8988T (cell line): ENCODE data around the gene CRIM1.
"Not testable (repeated sequence)": the region's sequence is repeated elsewhere in the genome, so short reads cannot be mapped to it uniquely, and the experiment has no call there.

ENCODE experiments used
- DNase-seq: peaks from one replicate; pipeline ENCODE4 v3.0.0; 2011

The CRIM1 gene

GRCh38 chr2:36351736-36352349 is 3.7 kb upstream of the CRIM1 start:
- DNase-seq = no peak

DNA sequence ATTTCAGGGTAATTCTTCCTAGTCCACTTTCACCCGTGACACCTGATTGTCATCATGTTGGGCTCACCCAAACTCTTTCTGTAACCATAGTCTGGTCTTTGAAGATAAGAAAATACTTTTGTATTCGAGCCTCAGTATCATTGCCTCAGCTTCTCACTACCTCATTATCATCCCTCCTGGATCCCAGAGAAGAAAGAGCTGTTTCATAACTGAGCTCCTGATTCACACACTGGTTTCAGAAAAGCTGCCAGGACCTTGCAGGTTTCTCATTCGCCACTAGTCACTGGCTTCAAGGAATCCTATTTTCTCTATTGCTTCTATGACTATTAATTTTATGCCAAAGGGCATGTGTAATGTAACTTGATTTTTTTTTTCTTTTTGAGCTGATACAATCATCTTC is 2.9 kb upstream of the CRIM1 start:
- DNase-seq = no peak

- no peak for DNase-seq
Observed at GRCh38 chr2:36354811-36355150, 797 bp upstream of the CRIM1 start.

DNA sequence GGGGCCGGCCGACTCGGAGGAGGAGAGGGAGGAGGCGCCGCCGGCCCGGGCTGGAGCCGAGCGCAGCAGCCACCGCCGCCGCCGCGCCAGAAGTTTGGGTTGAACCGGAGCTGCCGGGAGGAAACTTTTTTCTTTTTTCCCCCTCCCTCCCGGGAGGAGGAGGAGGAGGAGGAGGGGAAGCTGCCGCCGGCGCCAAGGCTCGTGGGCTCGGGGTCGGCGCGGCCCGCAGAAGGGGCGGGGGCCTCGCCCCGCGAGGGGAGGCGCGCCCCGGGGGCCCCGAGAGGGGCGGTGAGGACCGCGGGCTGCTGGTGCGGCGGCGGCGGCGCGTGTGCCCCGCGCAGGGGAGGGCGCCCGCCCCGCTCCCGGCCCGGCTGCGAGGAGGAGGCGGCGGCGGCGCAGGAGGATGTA is 316 bp downstream of the CRIM1 start:
- DNase-seq = no peak

GRCh38 chr2:36356298-36356989 is 866 bp downstream of the CRIM1 start:
- DNase-seq = no peak

DNA sequence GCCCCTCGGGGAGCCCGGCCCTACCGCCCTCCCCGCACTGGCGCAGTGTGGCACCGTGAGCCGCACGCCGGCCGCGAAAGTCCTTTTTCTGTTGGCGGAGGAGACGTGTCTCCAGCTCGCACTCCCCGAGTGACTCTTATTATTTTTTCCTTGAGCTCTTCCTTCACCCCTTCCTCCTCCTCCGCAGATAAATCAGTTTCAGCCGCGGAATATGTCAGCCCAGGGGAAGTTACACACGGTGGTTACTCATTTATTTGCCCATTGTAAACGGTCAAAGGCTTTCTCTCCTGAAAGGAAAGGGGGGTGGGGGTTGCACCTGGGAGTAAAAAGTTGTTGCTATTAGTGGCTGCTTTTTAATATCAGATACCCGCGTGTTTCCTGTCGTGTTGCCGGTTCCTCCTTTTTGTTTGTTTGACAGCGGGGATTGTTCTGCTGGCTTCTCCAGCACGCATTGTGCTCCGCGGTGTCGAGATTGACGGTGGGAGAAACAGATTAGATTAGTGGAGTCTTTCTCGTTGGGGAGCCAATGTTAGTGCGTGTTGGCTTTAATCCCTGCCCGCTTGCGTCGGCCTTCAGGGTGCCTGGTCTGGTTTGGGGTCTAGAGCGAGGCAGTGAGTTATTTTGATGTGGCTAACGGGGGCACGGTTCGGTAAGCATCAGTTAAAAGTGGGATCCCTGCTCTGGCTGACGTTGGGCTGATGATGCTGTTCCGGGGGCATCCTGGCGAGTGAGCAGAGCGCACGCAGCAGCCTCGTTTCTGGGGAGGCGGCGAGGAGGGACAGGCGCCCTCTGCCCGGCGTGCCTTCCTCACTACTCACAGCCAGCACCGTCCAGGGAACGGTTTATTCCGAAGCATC is 1.6 kb downstream of the CRIM1 start:
- DNase-seq = no peak

GRCh38 chr2:36357847-36358659 is 2.5 kb downstream of the CRIM1 start:
- DNase-seq = no peak

GRCh38 chr2:36359067-36359466 is 3.5 kb downstream of the CRIM1 start:
- DNase-seq = no peak

GRCh38 chr2:36360063-36360462 is 4.5 kb downstream of the CRIM1 start:
- DNase-seq = no peak

- DNase-seq = no peak
Observed at GRCh38 chr2:36360834-36361233, 5.3 kb downstream of the CRIM1 start.

GRCh38 chr2:36361396-36361795 is 5.8 kb downstream of the CRIM1 start:
- no peak for DNase-seq

- DNase-seq = no peak
Observed at GRCh38 chr2:36362291-36362690, 6.7 kb downstream of the CRIM1 start.

DNA sequence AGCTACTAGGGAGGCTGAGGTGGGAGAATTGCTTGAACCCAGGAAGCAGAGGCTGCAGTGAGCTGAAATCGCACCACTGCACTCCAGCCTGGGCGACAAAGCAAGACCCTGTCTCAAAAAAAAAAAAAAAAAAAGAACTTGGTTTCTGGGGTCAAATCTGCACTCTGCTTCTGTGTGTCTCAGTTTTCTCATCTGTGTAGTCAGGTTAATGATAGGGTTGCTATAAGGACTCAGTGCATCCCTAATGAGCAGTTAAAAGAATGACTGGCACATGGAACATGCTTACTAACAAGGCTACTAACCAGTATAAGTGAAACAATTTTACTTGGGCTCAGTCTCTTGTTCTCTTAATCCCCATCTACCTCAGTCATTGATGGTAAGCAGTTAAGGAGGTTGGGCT is 7.5 kb downstream of the CRIM1 start:
- DNase-seq = not testable (repeated sequence)

DNA sequence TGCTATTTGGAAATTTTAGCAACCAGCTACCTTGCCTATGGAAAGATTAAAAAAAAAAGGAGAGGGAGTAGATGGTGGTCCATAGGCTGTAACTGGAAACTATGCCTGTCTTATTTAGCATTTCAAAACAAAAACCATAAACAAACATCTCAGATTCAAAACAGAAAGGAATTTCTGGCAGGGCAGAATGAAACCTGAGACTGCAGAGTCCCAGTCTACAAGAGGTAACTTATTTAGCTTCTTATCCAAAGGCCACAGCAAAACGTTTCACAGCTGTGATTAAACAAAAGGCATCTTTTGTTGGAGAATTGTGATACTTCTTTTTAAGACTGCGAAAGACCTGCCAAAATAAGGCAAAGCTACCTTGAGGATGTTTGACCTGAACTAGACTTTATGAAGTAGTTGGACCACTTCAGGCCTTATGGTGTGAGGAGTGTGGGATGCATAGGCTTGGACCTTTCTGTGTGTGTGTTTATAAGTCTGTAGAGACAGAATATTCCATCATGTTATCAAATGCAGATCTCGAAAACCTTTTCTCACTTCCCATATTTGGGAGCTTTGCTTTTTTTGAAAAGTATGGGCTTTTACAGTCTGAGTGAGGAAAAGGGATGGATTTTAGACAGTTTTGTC is 11.0 kb downstream of the CRIM1 start:
- no peak for DNase-seq

- no peak for DNase-seq
Observed at GRCh38 chr2:36367486-36367885, 11.9 kb downstream of the CRIM1 start.

- DNase-seq = no peak
Observed at GRCh38 chr2:36367895-36368353, 12.3 kb downstream of the CRIM1 start.

DNA sequence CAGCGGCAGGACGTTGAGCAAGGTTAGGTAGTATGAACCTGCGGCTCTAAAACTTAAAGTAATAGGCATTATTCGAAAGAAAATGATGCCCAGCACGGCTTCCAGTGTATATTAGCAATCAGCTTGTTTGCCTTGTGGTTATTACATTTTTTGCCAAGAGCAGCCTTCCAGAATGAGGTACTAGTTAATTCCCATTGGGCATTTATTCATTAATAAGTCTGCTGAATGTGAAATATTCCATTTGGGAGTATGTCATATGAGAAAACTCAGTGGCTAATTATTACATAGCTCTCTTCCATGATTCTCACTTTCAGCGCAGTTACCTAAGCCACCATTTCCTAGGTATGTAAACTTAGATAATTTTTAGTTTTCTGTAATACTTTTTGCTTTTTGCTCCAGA is 12.9 kb downstream of the CRIM1 start:
- no peak for DNase-seq

GRCh38 chr2:36369163-36369562 is 13.6 kb downstream of the CRIM1 start:
- no peak for DNase-seq

DNA sequence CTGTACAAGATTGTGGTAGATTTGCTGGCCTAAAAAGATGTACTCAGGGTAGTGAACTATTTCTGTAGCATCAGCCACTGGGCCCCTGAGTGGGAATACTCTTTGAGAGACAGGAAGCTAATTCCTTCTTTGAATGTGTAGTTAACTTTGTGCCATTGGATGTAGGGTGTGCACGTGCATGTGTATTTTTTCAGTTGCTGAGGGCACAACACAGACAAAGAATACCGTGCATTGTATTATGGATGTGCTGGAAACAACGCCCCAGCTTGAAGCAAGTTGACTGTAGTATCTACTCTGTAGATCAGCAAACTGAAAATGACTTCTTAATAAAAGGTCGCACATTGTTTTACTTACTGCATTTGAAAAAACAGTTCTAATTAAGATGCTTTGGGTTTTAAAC is 14.1 kb downstream of the CRIM1 start:
- no peak for DNase-seq

- no peak for DNase-seq
Observed at GRCh38 chr2:36370281-36370680, 14.7 kb downstream of the CRIM1 start.

DNA sequence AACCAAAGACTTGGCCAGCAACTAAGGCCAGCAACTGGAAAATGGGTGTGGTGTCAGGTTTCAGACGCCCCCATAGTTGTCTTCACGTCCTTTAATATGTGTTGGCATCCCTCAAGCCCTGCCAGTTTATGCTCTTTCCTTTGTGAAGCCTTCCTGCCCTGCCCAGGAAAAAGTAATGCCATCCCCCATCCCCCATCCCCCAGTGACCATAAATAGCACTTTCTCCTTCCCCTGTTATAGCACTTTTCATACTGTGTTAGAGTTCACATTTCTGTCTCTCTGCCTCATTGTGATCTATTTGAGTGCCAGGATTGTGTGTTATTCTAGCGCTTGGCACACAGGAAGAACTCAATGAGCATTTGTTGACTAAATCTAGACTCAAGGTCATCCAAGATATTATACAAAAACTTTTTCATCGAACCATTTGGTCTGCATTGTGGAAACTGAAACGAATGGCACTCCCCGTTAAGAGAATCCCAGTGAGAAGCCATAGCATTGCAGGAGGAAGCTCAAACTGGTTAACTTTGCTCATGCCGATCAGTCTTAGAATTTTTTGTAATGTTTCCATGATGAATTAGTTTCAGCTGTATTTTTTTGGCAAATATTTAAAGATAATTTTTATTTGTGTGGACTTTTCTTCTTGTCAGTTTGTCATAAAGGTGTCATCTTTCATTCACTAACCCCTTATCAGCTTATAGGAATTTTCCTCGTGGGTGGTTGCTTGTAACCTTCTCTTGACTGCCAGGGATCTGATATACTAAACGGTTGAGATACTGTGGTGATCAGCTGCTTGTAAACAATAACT is 15.7 kb downstream of the CRIM1 start:
- no peak for DNase-seq

DNA sequence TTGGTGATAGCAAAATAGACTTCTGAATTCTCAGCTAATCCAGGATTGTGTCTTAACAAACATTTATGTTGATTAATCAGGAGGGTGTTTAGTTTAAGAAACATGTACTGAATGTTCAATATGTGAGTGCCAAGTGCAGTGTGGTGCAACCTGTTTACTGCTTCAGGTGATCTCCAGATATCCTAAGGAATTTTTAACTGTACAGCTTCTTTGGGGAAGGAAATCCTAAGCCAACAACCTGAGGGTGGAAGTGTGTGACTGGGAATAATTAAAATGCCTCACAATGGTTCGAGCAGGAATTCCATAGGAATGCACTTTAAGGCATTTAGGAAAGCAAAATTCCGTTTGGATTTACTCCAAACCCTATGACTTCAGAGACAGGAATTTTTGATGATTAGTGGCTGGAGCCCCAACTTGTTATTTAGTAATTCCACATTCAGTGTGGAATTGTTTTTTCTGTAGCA is 16.4 kb downstream of the CRIM1 start:
- no peak for DNase-seq
